GM21390 (cell line): ENCODE data around the gene GUSB.
A peak's percentile ranks its signal among the peaks of the same experiment; 100 is the strongest.
"Not testable (repeated sequence)": the region's sequence is repeated elsewhere in the genome, so short reads cannot be mapped to it uniquely, and the experiment has no call there.

Source experiments
- ATAC-seq: cut with Tn5 transposase; IDR thresholded peaks from one replicate; pipeline ENCODE4 v1.9.1; 2021; ENCODE audit not compliant: unreplicated experiment

The GUSB gene

GRCh38 chr7:65981965-65982792 lies at the start of gene GUSB:
Gene GUSB (minus strand): TSS chr7:65982213. CDS start chr7:65982183, 30 bp downstream.
- peak; percentile 79 for ATAC-seq

GRCh38 chr7:66028342-66028741 lies 46.3 kb upstream of the GUSB start:
- ATAC-seq = not testable (repeated sequence)

GRCh38 chr7:66016131-66016461 lies 34.1 kb upstream of the GUSB start:
- ATAC-seq = no peak

DNA sequence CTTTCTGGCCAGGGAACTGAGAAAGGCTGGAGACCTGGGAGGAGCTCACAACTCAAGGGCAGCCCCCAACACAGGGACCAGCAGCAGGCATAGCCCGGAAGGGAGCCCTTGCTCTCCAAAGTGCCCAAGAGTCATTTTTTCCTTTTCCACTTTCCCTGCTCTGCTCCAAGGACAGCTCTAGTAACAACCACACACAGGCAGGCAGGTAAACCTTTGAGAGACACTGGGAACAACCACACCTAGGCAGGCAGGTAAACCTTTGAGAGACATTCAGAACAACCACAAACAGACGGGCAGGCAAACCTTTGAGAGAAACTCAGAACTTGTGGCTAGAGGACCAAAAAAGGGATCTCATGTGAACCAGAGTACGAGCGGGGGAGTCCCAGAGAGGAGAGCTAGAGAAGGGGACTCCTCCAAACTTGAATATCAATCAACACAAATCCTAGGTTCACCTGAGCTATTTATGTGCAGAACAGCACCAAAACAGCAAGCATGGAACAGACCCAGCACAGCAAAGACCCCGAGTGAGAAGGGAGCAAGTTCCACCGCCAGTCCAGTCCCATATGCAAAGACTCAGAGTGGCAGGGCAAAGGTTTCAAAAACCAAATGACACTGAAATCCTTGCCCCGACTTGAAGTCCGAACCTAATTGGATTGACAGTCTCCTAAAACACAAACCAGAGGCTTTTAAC lies 33.6 kb upstream of the GUSB start:
- no peak for ATAC-seq

GRCh38 chr7:66013938-66014337 lies 31.9 kb upstream of the GUSB start:
- no peak for ATAC-seq

DNA sequence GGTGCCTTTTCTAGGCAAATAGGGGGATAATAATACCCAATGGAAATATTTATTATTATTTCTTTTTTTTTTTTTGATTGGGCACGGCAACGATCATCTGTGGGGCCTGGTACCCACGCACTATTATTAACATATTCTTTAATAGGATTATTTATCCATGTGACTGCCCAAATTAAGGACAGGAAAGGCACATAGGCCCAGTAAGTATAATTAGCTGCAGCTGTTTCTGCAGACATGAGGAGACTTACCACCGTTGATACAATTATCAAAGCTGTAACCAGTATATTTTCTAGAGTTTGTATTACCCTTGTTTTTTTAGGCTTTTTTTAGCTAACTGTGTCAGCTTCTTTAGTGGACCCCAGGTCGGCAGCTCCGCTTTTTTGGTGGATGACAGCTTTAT lies 25.2 kb upstream of the GUSB start:
- ATAC-seq = no peak

DNA sequence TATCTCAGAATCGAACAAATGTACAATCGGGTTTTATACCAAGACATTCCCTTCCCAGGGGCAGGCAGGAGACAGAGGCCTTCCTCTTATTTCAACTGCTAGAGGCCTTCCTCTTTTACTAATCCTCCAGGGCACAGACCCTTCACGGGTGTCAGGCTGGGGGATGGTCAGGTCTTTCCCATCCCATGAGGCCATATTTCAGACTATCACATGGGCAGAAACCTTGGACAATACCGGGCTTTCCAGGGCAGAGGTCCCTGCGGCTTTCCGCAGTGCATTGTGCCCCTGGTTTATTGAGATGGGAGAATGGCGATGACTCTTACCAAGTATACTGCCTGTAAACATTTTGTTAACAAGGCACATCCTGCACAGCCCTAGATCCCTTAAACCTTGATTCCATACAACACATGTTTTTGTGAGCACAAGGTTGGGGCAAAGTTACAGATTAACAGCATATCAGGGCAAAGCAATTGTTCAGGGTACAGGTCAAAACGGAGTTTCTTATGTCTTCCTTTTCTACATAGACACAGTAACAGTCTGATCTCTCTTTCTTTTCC lies 23.2 kb upstream of the GUSB start:
- not testable (repeated sequence) for ATAC-seq

DNA sequence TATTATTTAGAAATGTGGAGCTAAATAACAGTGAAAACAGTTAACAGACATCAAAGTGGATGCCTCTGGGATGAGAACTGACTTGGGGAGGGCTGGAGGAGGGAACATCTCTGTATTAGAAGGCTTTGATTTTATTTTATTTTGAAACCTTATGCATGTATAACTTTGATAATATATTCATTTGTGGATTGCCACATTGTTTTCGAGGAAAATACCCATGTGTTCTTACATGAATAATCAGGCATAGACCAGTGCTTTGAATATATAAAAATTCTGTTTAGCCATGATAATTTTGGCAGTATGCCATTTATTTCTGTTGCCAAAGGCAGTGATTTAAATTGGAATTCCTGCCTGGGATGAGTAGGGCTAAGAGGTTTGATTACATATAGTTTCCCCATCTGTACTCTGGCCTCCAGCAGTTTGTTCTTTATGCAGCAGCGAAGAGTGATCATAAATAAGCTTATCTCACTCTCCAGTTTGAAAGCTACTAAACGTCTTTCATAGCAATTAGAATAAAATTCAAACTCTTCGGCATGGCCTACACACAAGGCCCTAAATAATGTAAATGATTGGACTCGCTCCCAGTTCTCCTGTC lies 18.9 kb upstream of the GUSB start:
- ATAC-seq = not testable (repeated sequence)

DNA sequence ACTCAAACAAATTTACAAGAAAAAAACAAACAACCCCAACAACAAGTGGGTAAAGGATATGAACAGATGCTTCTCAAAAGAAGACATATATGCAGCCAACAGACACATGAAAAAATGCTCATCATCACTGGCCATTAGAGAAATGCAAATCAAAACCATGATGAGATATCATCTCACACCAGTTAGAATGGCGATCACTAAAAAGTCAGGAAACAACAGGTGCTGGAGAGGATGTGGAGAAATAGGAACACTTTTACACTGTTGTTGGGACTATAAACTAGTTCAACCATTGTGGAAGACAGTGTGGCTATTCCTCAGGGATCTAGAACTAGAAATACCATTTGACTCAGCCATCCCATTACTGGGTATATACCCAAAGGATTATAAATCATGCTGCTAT lies 13.0 kb upstream of the GUSB start:
- not testable (repeated sequence) for ATAC-seq

- ATAC-seq = no peak
Measured at GRCh38 chr7:65992526-65992925, 10.5 kb upstream of the GUSB start.

DNA sequence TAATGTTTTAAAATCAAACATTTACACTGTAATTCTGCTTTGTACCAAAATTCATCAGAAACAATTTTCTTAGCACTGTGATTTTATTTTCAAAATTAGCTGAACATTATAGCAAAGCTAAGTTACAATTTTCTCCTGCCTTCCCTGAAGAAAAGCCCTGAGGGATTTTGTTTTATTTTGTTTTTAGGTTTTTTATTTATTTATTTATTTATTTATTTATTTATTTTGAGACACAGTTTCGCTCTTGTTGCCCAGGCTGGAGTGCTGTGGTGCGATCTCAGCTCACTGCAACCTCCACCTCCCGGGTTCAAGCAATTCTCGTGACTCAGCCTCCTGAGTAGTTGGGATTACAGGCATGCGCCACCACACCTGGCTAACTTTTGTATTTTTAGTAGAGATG lies 9.8 kb upstream of the GUSB start:
- ATAC-seq = not testable (repeated sequence)

- ATAC-seq = no peak
Measured at GRCh38 chr7:65989694-65990080, 7.7 kb upstream of the GUSB start.

DNA sequence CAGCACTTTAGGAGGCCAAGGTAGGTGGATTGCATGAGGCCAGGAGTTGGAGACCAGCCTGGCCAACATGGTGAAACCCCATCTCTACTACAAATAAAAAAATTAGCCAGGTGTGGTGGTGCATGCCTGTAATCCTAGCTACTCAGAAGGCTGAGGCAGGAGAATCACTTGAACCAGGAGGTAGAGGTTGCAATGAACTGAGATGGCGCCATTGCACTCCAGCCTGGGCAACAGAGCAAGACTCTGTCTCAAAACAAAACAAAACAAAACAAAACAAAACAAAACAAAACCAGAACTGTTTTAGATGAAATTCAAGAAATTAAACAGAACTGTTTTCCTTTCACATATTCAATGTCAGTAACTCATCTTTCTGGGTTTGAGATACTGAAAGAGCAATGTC lies 6.5 kb upstream of the GUSB start:
- ATAC-seq = not testable (repeated sequence)

- ATAC-seq = no peak
Measured at GRCh38 chr7:65988084-65988483, 6.1 kb upstream of the GUSB start.

- ATAC-seq = no peak
Measured at GRCh38 chr7:65983965-65984658, 2.1 kb upstream of the GUSB start.

DNA sequence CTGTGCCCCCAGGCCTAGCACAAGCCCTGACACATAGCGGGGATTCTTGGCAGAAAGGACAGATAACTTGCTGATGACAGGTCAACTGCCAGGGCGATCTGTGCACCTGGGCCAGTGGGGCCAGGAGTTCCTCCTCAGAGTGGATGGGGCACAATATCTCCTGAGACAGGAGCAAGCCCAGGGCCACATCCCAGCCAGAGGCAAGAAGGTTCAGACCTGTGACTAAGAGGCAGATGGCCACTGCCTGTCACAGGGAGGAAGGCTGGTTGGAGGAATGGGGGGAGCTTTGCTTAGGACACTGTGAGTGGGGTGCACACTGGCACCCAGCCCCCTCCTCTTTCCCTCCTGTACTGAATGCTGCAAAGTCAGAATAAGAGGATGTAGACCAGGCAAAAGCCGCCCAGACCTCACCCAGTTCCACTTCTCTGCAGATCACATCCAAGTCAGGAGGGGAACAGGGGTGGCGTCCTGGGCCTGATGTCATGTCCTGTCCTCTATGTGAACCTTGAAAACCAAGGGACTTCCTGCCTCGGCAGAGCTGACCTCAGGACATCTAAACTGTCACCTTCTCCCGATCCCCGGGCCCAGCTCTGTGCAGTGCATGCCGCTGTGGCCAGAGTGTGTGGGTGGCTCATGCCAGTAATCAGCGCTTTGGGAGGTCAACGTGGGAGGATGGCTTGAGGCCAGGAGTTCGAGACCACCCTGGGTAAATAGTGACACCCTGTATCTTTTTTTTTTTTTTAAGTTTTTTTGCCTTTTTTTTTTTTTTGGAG lies 1.3 kb downstream of the GUSB start:
- ATAC-seq = peak; percentile 69

GRCh38 chr7:65979583-65980477 lies 2.2 kb downstream of the GUSB start:
- ATAC-seq = no peak

DNA sequence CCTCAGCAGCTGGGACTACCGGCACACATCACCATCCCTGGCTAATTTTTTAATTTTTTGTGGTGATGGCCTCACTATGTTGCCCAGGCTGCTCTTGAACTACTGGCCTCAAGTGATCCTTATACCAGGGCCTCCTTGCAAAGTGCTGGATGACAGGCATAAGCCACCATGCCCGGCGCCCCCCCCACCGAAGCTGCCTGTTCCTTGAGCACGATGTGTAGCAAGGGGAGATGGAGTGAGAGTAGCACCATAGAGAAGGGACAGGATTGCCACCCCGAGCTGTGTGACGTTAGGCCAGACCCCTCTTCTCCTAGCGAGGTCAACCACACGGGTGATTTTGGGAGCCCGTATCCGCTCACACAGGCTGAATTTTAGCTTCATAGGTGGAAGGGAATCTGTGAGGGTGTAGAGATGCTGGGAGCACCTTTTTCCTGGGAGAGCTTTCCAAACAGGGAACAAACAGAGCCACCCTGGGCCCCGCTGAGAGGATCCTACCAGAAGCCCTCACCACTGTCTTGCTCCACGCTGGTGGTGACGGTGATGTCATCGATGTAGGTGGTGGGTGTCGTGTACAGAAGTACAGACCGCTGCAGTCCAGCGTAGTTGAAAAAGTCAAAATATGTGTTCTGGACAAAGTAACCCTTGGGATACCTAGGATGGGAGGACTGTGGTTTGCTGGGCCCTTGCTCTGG lies 3.0 kb downstream of the GUSB start:
- ATAC-seq = no peak

DNA sequence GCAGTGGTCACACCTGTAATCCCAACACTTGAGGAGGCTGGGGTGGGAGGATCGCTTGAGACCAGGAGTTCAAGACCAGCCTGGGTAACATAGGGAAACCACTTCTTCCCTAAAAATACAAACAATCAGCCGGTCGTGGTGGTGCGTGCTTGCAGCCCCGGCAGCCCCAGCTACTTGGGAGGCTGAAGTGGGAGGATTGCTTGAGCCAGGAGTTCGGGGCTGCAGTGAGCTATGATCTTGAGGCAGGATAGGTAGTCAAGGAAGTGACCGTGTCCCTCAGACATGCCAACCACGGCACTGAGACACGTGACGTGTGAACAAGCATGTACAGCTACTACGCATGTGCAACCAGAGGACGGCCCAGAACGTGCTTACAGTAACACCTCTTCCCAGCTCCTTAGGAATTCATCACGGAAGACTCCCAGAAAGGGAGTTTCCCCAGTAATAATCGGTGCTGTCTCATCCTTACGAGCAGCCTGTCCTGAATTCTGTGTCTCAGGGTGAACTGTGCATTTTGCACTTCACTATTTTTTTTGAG lies 5.3 kb downstream of the GUSB start:
- no peak for ATAC-seq
